Body of pancreas (tissue), 4 donors: ENCODE results near the gene FBLN2.

Experiments used
- POLR2A ChIP-seq, 3 donors: fragments of 450-650 bp; IDR thresholded peaks; one replicate each; pipeline ENCODE4 v1.6.1; 2016; ENCODE audit warnings: antibody characterized with exemption in 3 of 3, mild to moderate bottlenecking in 2 of 3
- TF ChIP-seq, protein P1 (sequence below), 7 experiments: fragments of 450-650 bp in 4 of 7; fragments of 200-600 bp in 3 of 7; sonication (generic) in 3 of 7; IDR thresholded peaks; one replicate each; pipeline ENCODE4 v1.5.1; 2016 to 2019; ENCODE audit warnings: antibody characterized with exemption in 7 of 7

DNA sequence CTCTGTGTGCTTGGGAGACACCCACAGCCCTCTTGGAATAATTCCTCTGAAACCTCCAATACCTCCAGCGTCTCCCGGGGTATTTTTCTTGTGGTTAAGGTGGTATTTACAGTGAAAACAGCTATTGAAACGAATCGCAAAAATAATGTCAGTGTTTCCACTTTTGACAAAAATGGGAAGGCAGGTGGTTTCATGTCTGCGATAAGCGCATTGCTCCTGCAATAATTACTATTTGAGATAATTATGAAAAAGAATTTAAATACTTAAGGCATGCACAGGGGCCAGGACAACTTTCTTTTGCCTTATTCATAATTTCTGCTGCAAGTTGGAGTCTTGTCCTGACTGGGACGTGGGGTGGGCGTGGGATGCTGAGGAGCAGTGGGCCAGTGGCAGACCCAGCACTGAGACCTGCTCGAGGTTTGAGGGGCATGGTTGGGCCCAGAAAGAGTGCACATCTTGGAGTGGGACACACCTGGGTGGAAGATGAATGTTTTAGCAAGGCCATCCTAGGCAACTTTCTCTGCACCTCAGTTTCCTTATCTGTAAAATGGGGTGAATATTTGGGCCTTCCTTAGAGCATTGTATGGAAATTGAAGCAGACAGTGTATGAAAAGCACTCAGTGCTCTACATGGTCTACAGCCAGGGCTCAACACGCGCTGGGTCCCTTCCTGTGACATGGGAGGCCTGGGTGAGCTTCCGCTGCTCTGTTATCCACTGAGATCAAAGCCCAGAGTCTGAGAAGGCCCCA, 110.5 kb downstream of the FBLN2 start:
- TF ChIP-seq, protein P1, sequence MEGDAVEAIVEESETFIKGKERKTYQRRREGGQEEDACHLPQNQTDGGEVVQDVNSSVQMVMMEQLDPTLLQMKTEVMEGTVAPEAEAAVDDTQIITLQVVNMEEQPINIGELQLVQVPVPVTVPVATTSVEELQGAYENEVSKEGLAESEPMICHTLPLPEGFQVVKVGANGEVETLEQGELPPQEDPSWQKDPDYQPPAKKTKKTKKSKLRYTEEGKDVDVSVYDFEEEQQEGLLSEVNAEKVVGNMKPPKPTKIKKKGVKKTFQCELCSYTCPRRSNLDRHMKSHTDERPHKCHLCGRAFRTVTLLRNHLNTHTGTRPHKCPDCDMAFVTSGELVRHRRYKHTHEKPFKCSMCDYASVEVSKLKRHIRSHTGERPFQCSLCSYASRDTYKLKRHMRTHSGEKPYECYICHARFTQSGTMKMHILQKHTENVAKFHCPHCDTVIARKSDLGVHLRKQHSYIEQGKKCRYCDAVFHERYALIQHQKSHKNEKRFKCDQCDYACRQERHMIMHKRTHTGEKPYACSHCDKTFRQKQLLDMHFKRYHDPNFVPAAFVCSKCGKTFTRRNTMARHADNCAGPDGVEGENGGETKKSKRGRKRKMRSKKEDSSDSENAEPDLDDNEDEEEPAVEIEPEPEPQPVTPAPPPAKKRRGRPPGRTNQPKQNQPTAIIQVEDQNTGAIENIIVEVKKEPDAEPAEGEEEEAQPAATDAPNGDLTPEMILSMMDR (IDR thresholded peaks at IDR 0.05), result no peak
- TF ChIP-seq POLR2A (IDR thresholded peaks at IDR 0.05), result no peak
